ENCODE data around the gene ARL6IP5.

DNA sequence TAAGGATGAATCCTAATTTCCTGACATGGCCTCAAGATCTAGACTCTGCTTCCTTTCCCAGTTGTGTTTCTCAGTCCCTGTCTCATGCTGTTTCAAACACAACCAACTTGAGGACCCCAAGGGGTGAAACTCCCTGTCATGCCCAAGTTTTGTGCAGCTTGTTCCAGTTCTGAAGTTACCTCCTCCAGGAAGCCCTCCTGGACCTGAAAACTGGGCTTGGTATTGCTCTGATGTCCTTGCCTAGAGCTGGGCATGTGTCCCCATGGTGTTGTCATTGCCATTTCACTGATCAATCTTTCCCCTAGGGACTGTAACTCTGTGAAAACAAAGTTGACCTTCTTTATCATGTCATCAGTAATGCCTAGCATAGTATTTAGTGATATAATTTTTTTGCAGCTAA lies 43.8 kb downstream of the ARL6IP5 start:
- TF ChIP-seq, protein P1, sequence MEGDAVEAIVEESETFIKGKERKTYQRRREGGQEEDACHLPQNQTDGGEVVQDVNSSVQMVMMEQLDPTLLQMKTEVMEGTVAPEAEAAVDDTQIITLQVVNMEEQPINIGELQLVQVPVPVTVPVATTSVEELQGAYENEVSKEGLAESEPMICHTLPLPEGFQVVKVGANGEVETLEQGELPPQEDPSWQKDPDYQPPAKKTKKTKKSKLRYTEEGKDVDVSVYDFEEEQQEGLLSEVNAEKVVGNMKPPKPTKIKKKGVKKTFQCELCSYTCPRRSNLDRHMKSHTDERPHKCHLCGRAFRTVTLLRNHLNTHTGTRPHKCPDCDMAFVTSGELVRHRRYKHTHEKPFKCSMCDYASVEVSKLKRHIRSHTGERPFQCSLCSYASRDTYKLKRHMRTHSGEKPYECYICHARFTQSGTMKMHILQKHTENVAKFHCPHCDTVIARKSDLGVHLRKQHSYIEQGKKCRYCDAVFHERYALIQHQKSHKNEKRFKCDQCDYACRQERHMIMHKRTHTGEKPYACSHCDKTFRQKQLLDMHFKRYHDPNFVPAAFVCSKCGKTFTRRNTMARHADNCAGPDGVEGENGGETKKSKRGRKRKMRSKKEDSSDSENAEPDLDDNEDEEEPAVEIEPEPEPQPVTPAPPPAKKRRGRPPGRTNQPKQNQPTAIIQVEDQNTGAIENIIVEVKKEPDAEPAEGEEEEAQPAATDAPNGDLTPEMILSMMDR (IDR thresholded peaks at IDR 0.05) = no peak
- no peak for TF ChIP-seq POLR2A (IDR thresholded peaks at IDR 0.05)
